ENCODE data around the gene DPH1.
"Not testable (repeated sequence)": the region's sequence is repeated elsewhere in the genome, so short reads cannot be mapped to it uniquely, and the experiment has no call there.

Gene DPH1

GRCh38 chr17:2008332-2009126 is 21.4 kb upstream of the DPH1 start:
- DNase-seq, result no peak

GRCh38 chr17:2009737-2010136 is 20.2 kb upstream of the DPH1 start:
- no peak for DNase-seq

GRCh38 chr17:2011411-2012371 is 18.3 kb upstream of the DPH1 start:
- DNase-seq, result no peak

- DNase-seq, result no peak
Measured at GRCh38 chr17:2012499-2012898, 17.5 kb upstream of the DPH1 start.

GRCh38 chr17:2013220-2013993 is 16.5 kb upstream of the DPH1 start:
- not testable (repeated sequence) for DNase-seq

GRCh38 chr17:2013994-2014317 is 16.0 kb upstream of the DPH1 start:
- DNase-seq, result no peak

GRCh38 chr17:2015314-2015713 is 14.6 kb upstream of the DPH1 start:
- DNase-seq, result no peak

- no peak for DNase-seq
Measured at GRCh38 chr17:2016494-2016893, 13.5 kb upstream of the DPH1 start.

GRCh38 chr17:2017274-2017941 is 12.5 kb upstream of the DPH1 start:
- DNase-seq, result no peak

GRCh38 chr17:2018716-2019510 is 11.0 kb upstream of the DPH1 start:
- no peak for DNase-seq

GRCh38 chr17:2019723-2020122 is 10.2 kb upstream of the DPH1 start:
- DNase-seq, result no peak

GRCh38 chr17:2020721-2021120 is 9.2 kb upstream of the DPH1 start:
- no peak for DNase-seq

GRCh38 chr17:2022647-2023240 is 7.2 kb upstream of the DPH1 start:
- no peak for DNase-seq

GRCh38 chr17:2023256-2023655 is 6.7 kb upstream of the DPH1 start:
- no peak for DNase-seq

GRCh38 chr17:2023692-2024571 is 6.0 kb upstream of the DPH1 start:
- DNase-seq, result peak in 1 of 2 experiments; percentile 36

- DNase-seq, result no peak
Measured at GRCh38 chr17:2024572-2025219, 5.3 kb upstream of the DPH1 start.

- peak; percentile 10 to 56 for DNase-seq
Measured at GRCh38 chr17:2025220-2025621, 4.7 kb upstream of the DPH1 start, which contains the start of gene RTN4RL1. TSS of gene RTN4RL1 (minus strand) at chr17:2025334. CDS start at chr17:2024865, 469 bp downstream.

GRCh38 chr17:2025622-2026309 is 4.2 kb upstream of the DPH1 start:
- DNase-seq, result peak in 1 of 2 experiments; percentile 47
